COLO829 (cell line): ENCODE results near the gene DOCK11.
A peak's percentile ranks its signal among the peaks of the same experiment; 100 is the strongest.
"Not testable (repeated sequence)": the region's sequence is repeated elsewhere in the genome, so short reads cannot be mapped to it uniquely, and the experiment has no call there.

Experiments used
- DNase-seq: peaks from one replicate; pipeline ENCODE4 v3.0.0; 2012; ENCODE audit warnings: low spot score

Gene DOCK11

DNA sequence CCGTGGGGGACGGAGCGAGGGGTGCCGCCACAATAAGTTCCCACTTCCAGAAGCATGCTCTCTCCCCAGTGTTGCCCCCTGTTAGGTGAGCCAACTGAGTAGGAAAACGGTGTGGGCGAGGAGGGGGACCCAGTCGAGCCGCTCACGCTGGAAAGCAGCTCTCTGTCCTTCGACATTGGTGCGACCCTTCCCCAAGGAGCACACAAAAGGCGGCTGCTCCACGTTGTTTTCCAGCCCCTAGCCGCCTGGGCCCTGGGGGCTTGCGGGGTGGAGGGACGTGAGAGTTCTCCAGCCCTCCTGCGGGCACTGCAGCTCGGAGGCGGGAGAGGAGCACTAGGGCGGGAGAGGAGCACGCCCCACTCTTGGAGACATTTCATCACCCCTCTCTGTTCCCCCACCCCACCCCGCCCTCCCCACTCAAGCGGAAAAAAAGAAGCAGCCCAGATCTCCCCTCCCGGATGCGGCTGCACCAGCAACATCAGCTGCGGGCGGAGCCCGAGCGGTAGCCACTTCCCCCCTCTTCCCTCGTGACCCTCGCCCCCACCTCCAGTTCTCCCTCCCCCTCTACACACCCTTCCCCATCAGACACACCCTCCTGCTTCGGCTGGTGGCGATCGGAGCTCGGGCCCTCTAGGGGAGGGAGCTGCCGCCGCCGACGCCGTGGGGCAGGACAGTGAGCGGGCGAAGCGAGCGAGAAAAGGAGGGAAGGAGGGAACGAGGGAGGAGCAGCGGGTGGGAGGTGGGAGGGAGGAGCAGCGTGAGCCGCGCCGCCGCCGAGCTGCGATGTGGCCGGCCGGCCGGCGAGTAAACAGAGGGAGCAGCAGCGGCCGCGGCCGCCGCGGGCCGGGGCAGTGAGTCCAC, at the start of gene DOCK11:
Gene DOCK11 (plus strand): TSS at position 755 of the 861 bp plus-strand sequence. CDS start 157 bp downstream, outside the sequence.
- DNase-seq: peak; percentile 30

DNA sequence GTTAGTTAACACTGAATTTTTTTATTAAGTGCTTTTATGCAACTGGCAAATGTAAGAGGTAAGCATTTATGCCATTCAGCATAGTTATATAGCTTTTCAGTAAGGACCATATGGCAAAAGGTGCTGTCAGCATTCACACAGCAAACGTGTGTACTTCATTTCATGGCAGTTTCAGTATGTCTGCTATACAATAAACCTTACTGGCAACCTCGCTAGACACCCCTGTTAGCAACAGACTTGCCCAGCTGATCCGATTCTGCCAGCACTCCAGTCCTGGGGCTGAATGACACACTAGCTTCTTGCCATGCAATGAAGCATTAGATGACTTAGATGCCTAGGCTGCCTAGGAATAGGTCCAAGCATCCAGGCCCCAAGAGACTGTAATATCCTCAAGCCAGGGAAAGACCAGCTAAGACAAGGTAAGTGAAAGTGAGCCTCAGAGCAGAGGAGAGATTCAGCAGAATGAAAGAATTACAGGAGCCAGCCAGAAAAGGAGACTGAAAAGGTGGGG, 47.3 kb upstream of the DOCK11 start:
- no peak for DNase-seq

DNA sequence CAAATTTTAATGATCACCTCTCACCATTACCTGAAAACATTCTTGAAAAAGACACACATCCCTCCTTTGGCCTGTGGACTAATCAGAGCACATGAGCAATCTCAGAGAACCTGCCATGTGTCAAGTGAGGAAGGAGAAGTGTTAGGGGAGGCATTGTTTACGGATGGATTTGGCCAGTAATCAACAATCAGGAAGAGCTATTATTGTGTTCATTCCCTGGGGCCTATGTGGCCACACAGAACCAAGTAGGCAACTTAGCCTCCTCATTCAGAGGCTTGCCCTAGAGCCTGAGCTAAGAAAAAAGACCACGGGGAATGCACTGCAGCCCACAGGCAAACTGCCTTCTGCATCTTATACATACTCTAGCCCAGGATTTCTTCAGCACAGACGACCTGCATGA, 40.6 kb upstream of the DOCK11 start:
- DNase-seq: no peak

DNA sequence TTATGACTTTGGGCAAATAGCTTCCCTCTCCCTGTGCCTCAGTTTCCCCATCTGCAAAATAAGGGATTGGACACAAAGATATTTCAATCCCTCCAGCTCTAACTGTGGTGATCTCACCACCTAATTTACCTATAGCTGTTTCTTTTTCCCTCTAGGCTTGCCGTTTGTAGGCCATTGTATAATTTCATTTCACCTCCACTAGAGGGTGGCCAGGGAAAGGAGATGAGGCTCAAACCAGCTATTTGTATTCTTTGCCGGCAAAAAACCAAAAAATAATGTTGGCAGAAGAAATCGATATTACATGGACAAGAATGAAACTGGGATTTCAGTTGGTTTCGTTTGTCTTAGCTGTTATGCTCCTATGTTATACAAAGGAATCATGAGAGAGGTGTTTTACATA, 36.1 kb upstream of the DOCK11 start:
- DNase-seq: peak; percentile 5

DNA sequence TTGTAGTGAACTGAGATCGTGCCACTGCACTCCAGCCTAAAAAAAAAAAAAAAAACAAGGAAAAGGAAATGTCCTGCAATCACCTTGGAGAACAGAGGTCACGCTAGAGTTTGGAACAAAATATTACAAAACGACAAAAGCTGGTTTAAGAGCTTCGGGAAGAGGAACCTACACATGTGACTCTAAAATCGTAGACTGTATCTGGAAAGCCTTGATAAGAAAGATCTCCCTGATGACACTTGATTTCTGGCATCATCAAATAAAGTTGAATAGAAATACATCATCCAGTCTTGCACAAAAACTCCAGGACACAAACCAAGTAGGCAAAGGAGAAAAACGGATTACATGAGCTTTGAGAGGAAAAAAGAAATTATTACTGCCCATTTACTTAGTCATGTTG, 31.1 kb upstream of the DOCK11 start:
- no peak for DNase-seq

DNA sequence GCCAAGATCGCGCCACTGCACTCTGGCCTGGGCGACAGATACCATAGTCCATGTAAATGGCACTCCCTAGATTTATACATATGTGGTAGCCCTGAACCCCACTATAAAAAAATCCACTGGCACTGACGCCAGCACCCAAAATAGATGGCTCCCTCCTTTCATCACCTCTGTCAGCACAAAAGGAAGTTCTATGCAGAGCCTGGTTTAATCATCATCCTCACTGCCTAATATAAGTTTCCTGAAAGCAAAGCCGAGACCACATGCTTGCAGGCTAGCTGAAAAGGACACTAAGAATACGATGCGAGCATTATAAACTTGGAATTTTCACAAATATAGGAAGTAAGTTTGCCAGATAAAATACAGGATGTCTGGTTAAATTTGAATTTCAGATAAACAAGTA, 27.5 kb upstream of the DOCK11 start:
- DNase-seq: no peak

DNA sequence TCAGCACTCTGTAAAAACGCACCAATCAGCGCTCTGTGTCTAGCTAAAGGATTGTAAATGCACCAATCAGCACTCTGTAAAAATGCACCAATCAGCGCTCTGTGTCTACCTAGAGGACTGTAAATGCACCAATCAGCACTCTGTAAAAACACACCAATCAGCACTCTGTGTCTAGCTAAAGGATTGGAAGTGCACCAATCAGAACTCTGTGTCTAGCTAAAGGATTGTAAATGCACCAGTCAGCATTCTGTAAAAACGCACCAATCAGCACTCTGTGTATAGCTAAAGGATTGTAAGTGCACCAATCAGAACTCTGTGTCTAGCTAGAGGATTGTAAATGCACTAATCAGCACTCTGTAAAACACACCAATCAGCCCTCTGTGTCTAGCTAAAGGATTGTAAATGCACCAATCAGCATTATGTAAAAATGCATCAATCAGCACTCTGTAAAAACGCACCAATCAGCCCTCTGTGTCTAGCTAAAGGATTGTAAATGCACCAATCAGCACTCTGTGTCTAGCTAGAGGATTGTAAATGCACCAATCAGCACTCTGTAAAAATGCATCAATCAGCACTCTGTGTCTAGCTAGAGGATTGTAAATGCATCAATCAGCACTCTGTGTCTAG, 24.8 kb upstream of the DOCK11 start:
- DNase-seq: not testable (repeated sequence)

DNA sequence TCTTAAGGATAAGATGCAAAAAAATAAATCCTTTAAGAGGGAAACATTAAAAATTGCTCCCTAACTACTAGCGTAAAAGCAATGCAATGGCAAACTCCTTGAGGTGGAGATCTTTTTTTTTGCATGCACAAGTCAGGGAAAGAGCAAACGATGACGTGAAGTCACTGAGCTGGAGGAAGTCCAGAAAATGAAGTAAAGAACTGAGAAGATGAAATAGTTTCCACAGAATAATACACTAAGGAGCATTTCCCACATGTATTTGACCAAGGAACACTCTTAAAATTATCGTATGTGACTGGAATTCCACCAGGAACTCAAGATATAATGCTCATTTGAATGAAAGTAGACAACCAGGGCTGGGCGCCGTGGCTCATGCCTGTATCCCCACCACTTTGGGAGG, 21.0 kb upstream of the DOCK11 start:
- DNase-seq: no peak

DNA sequence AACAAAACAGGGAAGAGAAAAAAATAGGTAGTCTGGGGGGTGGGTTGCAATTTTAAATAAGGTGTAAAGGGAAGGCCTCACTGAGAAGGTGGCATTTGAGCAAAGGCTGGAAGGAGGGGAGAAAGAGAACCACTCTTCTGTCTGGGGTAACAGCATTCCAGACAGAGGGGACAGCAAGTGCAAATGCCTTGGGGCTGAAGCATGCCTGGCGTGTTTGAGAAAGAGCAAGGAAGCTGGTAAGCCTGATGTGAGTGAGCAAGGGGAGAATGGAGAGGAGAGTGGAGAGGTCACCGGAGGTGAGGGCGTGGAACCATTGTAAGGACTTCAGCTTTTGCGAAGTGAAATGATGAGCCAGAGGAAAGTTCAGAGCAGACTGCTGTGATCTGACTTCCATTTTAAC, 19.7 kb upstream of the DOCK11 start:
- no peak for DNase-seq

DNA sequence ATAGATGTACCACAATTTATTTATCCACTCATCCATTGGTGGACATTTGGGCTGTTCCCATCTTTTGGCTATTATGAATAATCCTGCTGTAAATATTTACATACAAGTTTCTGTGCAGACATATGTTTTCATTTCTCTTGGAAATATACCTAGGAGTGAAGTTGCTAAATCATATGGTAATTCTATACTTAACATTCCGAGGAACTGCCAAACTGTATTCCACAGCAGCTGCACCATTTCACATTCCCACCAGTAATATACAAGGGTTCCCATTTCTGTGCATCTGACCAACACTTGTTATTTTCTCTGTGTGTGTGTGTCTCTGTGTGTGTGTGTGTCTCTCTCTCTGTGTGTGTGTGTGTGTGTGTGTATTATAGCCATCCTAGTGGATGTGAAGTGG, 15.4 kb upstream of the DOCK11 start:
- DNase-seq: no peak

DNA sequence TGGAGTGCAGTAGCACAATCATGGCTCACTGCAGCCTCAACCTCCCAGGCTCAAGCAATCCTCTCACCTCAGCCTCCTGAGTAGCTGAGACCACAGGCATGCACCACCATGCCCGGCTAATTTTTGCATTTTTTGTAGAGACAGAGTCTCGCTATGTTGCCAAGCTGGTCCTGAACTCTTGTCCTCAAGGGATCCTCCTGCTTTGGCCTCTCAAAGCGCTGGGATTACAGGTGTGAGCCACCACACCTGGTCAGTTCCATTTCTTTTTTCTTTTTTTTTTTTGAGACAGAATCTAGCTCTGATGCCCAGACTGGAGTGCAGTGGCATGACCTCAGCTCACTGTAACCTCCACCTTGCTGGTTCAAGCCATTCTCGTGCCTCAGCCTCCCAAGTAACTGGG, 13.2 kb upstream of the DOCK11 start:
- not testable (repeated sequence) for DNase-seq

DNA sequence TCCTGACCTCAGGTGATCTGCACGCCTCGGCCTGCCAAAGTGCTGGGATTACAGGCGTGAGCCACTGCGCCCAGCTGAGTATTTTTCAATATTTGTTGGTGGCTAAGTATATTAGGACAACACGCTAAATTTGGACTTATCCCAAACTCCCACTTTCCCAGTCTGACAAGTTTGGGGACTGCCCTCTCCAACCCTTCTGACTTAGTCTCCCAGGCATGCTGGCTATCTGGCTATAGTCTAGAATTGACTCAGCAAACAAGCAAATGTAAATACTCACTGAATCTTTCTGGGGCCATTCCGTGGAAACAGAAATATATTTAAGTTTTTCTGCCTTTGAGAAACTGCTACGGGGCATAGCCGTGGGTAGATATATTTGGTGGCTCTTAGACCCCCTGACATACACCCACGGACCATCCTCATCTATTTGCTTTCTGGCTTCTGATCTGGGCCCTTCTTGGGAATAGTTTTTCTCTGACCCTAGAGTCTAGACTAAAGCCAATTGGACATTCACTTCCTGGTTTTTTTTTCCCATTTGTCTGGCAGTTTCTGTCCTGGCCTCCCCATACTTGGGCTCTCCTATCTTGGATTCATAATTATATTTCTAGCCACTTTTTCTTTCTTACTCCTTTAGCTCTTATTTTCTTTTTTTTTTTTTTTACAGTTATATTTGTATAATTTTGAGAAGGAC, 11.3 kb upstream of the DOCK11 start:
- no peak for DNase-seq

DNA sequence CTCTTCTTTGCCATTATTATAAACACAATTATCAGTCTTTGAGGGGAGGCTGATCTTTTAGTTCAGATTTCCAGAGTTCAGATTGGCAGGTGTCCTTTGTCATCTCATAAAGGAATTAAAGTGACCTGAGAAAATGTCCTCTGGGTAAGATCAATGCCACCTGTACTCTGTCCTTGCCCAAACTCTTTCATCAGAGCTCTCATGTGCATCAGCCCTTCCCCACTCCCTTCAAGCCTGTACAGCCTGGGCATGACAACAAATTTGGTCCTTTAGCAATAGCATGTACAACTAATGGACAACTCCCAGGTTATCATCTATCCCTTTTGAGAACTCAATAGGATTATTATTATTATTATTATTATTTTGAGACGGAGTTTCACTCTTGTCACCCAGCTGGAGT, 8.9 kb upstream of the DOCK11 start:
- DNase-seq: not testable (repeated sequence)

DNA sequence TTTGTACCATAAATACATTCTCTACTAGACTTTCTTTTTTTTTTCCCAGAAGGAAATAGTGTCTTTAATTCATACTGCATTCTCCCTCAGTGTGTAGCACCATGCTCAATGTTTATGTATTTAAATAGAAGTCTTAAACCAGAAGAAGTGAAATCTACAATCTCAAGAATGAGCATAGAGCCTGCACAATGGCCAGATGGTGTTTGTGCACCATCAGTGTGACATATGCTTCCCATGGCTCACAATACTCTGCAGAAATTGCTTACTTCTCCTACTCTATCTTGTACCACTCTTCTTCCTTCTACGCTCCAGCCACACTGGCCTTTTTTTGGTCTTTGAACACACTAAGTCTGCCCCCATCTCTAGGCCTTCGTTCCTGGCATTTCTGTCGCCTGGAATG, 2.6 kb upstream of the DOCK11 start:
- no peak for DNase-seq

DNA sequence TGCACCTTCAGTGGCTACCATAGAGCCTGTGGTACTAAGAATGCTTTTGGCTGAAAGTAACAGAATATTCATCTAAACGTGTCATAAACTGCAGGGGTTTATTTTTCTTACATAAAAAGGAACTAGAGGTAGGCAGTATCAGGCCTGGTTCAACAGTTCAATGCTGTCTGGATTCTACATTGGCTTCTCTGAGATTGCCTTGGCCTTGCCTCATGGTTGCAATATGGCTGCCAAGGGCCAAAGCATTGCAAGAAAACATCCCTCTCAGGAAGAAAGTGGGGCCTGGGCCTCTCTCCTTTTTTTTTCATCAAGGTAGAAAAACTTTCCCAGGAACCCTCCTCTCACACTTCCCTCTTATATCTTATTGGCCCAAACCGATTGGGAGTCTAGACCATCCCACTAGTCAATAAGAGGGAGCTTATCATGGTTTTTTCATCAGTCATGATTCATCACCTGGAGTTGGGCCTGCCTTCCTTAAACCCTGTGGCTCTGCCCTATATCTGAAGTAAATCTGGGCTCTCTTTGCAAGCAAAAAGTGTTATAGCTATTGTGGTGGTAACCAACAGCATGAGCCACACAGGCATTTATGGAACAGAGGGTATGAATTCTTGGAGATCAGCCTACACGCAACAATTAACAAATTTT, 1.8 kb upstream of the DOCK11 start:
- DNase-seq: no peak

DNA sequence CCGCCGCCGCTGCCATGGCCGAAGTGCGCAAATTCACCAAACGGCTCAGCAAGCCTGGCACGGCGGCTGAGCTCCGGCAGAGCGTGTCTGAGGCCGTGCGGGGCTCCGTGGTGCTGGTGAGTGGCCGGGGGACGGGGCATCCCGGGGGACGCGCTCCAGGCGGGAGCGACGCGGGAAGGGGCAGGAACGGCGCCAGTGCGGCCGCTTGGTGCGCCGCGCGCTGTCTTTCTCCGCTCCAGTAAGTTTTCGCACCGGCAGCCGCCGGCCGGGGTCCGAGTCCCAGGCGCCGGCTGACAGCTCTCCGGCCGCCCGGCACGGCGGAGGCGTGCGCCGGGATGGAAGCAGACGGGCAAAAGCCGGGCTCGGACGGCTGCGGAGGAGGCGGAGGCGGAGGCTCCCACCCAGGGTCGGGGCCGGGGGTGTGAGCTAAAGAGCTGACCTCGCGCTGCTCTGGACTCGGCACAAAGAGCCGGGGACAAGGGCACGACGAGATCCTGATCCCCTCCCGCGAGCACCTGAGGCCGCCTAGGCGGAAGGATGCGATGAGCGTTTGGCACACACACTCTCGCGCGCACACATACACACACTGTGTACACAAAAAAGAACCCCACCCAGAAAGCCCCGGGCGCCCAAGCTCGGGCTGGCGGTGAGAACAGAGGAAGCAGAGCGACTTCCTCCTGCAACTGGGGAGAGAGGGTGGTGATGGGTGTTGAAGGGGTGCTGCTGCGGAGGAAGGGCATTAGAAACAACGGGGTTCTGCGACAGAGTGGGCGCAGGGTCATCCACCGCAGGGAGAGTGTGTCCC, 545 bp downstream of the DOCK11 start:
- no peak for DNase-seq

DNA sequence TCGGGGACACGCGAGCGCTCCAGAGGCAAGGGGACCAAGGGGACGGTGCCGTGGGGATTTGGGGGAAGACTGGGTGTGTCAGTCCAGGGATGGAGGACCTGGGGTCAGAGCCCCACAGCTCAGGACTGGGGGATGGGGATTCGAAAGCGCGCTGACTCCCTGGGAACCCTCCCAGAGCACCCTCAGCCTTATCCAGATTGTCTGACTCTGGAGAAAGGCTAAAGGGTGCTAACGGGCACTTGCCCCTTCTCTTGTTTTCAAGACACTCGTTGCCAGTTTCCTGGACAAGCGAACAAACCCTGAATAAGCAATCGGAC, 1.1 kb downstream of the DOCK11 start:
- DNase-seq: no peak

DNA sequence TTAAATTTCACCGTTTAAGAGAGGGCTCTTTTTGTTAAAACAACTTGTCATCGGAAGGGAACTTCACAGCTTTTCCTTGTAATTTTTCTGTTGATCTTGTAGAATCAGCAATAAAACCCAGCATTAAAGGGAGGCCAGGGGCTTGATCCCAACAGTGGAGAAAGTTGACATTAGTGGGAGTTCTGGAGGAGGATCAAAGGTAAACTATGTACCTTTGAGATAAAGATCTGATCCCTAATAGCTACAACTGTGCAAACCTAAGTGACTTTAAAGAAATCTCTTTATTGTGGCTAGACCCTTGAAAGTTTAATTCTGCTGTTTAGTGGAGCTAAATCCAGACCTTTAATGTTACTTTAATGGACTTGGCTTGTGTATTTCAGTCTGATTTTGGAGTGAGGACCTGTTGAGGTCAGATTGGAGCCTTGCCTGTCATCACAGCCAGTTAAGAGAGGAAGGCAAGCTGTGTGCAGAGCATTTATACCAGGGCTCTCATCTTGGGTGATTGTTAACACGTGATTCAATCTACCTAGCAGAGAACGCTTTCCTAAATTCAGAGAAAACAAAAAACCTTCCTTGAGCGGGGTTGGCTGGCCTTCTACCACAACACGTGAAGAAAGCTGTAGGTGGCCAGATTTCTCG, 1.7 kb downstream of the DOCK11 start:
- no peak for DNase-seq

DNA sequence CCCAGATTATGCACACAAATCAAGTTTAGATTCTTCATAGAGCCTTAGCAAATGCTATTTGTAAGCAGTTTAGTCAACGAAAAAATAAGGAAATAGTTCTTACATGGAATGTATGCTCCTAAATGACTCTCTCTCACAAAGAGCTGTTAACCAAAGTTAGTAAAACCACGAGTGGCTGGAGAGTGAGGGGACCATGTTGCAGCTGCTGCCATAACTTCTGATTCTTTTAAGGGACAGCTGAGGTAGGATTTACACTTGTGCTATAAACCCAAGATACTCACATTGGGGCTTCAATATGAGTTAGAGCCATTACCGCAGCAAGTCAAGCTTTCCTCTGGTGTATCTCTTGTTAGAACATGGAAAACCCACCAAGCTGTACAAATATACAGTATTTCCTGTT, 2.7 kb downstream of the DOCK11 start:
- DNase-seq: no peak

DNA sequence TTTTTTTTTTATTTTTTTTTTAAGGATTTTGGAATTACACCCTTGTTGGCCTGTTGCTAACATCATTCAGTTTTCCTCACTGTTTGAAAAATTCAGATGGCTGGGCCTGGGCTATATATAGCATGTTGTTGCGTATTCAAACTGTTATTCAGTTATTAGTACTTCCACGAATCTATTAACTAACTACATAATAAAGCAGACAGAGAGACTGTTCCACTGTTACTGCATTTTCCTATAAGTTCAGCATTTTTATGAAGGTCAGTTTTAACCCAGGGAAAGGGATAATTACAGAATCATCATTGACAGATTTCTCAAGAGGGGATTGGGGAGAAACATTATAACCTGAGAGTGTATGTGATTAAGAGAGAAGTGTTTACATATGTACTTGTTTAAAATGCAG, 3.1 kb downstream of the DOCK11 start:
- no peak for DNase-seq

DNA sequence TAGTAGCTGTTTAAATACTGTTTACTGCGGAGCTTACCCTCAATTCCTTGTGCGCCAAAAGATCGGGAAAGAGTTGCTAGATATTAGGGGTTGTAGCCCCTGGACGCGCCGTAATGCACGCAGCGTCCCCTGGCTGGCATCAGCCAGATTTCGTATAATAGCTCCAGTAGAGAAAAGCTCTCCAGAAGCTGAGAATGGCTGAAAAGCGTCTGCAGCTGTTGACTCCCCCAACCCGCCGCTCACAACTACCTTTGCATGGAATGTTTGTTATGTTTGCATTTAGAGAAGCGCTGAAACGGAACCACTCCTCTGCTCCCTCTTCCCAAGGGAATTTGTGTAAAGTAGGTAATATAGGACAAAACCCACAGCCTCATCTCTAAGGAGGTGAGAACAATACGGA, 3.7 kb downstream of the DOCK11 start:
- no peak for DNase-seq
